Amniotic epithelial cell (primary cell): Measurements from ENCODE around the gene ASAP3.

Experiments used
- DNase-seq: peaks from one replicate; pipeline ENCODE4 v3.0.0-alpha.2; 2010; ENCODE audit warnings: low read depth

Gene ASAP3

GRCh38 chr1:23477359-23478144 lies 6.4 kb downstream of the ASAP3 start:
- peak; percentile 40 for DNase-seq

DNA sequence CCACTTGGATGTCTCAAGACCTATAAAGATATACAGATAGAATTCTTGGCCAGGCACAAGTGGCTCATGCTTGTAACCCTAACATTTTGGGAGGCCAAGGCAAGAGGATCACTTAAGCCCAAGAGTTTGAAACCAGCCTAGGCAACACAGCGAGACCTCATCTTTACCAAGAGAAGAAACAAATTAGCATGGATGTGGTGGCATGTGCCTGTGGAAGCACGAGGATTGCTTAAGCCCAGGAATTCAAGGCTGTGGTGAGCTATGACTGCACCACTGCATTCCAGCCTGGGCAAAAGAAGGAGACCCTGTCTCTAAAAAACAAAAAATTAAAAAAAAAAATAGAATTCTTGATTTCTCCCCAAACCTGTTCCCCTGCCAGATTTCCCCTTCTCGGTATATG lies 8.3 kb downstream of the ASAP3 start:
- DNase-seq: peak; percentile 90

DNA sequence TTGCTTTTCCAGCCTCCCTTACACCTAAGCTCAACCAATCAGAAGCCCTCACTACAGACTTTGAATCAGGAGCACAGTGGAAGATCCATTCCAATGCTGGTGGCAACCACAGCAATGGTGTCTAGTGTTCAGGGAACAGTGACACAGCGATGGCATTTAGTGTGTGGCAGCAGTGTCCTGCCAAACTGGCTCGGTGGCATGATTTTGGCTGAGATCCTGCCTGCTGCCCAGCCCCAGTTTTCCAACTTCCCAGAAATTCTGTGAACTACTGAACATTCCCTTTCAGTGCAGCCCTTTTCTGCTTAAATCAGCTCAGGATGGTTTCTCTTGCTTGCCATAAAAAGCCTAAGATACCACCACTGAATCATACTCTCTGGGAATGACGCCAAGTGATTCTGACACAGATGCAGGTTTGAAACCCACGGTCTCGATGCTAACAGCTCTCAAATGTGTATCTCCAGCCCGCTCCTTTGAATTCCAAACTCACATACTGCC lies 8.8 kb downstream of the ASAP3 start:
- peak; percentile 97 for DNase-seq

- DNase-seq: peak; percentile 94
Measured at GRCh38 chr1:23473037-23473800, 10.8 kb downstream of the ASAP3 start.

DNA sequence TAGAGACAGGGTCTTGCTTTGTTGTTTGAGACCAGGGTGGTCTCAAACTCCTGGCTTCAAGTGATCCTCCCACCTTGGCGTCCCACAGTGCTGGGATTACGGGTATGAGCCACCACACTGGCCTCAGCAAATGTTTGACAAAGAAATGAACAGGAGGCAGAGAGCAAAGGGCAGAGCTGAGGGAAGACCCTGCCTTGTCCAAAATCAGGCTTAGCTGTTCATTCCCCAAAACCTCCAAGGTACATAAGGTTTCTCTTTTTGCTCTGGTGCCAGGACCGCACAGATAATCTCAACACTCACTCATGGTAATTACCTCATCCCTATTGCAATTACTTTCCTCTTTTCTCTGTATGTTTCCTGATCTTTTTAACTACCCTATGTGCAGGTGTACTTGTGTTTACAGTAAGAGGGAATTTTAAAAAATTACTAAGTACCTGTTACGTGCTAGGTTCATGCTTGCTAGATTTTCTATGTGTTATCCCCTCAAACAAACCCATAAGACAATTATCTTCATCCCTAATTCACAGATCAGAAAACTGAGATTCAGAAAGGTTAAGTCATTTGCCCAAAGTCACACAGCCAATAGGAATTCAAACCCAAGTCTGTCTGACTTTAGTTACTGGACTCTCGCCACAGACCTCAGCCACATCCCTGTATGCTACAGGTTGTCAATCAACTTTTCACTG lies 11.5 kb downstream of the ASAP3 start:
- no peak for DNase-seq

DNA sequence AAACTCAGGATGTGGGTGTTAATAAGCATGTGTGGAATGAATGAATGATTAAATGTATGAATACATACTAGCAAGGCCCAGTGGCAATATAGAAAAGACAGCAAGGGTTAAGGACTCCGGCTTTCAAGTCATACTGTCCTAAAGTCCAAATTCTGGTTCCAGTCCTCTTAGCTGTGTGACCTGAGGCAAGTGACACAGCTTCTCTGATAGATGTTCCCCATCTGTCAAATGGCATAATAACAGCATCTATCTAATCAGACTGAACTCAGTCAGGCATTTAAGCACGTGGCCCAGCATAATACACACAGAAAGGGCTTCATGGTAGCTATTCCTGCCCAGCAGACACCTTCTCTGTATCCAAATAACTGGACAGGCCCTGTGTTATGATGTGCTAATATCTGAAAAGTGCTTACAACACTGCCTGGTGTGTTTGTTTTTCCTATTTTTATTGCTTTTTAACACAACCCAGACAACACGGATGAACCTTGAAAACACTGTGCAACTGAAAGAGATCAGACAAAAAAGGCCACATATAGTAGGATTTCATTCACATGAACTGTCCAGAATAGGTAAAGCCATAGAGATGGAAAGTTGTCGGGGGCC lies 12.4 kb downstream of the ASAP3 start:
- no peak for DNase-seq

- DNase-seq: peak; percentile 96
Measured at GRCh38 chr1:23470282-23471070, 13.5 kb downstream of the ASAP3 start.

DNA sequence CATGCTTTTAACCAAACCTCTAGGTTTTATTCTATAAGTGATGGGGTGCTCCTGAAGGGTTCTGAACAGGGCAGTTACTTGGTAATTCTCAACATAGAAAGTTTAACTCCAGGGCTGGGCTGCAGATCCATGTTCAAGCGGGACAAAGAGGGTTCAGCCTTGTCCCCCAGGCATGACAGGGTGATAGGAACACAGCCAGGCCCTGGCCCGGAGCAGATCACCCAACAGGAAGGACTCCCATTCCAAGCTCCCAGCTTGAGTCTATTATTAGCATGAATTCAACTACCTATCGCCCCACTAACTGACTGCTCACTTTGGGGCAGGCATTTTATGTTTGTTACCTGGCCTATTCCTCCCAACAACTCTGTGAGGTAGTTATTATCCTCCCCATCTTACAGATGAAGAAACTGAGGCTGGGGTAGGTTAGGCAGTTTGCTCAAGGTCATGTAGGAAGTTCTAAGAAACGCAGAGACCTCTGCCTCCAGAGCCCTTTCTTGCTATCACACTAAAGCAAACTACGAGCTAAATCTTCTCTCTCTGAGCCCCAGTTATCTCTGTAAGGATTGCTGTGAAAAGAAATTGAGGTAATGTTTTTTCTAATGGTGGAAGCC lies 14.5 kb downstream of the ASAP3 start:
- no peak for DNase-seq

- DNase-seq: no peak
Measured at GRCh38 chr1:23466423-23466989, 17.5 kb downstream of the ASAP3 start.

GRCh38 chr1:23463286-23463685 lies 20.7 kb downstream of the ASAP3 start:
- no peak for DNase-seq

DNA sequence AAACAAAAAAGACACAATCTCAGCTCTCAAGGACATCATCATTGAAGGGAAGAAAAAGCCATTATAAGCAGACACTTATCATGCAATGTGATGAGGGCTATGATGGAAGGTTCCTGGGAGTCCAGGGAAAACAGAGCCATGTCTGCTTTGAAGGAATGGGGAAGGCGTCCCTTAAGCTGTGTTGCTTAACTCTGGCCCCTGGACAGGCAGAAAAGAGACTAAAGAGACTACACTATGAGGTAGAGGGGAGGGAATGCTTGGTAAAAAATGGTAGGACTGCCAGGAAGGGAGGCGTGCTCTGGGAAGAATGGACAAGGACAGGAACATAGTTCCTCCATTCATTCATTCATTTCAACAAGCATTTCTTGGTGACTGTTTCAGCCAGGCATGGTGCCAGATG lies 21.2 kb downstream of the ASAP3 start:
- no peak for DNase-seq

DNA sequence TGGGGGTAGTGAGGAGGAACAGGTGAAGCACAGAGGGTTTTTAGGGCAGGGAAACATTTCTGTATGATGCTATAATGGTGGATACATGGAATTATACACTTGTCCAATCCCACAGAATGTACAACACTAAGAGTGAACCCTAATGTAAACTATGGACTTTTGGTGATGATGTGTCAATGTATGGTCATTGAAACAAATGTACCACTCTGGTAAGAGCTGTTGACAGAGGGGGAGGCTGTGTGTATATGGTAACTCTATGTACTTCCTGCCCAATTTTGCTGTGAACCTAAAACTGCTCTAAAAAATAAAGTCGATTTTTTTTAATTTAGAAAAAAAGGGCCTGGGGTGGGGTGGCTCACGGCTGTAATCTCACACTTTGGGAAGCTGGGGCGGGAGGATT lies 22.9 kb downstream of the ASAP3 start:
- DNase-seq: no peak

- no peak for DNase-seq
Measured at GRCh38 chr1:23460519-23460918, 23.5 kb downstream of the ASAP3 start.

DNA sequence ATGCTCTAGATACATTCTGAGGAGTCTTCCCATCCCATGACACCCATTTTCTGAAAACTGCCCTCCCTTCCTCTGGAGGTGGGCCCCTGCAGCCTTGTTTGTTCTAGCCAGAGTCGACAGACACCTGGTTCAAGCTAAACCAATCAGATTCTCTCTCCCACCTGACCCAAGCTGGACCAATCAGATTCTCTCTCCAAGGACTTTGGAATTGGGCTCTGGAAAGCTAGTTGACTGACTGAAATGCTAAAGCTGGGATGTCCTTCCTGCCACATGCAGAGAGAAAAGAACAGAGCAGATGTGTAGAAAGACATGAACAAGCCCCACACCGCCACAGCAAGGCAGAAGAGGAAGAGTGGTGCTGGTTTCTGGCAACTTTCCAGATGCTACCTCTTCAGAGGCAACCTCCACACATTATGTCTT lies 24.6 kb downstream of the ASAP3 start:
- DNase-seq: no peak

GRCh38 chr1:23456226-23456625 lies 27.8 kb downstream of the ASAP3 start:
- DNase-seq: peak; percentile 62

- DNase-seq: no peak
Measured at GRCh38 chr1:23453455-23454000, 30.5 kb downstream of the ASAP3 start.

DNA sequence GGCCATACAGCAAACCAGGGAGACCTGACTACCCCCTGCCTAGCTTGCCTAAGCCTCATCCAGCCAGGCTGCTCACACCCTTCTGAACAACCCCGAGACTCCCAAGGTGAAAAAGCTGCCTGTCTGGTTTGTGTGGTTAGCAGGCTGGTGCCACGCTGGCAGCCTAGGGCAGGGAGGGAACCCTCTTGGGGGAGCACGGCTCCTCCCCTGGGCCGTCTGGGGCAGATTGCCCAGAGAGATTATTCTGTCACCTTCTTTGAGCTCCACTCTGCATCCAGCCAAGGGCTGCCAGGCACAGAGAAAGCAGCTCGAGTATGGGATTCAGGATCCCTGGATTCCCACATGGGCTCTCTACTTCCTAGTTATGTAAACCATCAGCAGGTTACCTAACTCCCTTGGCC lies 32.0 kb downstream of the ASAP3 start:
- peak; percentile 81 for DNase-seq

- DNase-seq: no peak
Measured at GRCh38 chr1:23451441-23451840, 32.5 kb downstream of the ASAP3 start.

GRCh38 chr1:23450894-23451293 lies 33.1 kb downstream of the ASAP3 start:
- DNase-seq: no peak

GRCh38 chr1:23449958-23450357 lies 34.0 kb downstream of the ASAP3 start:
- DNase-seq: no peak
